Bronchial epithelial cell (primary cell): ENCODE results near the gene KPNB1. TPM values are rescaled to one million over a fixed set of nuclear protein-coding genes. Genes with fewer than 3 reads are reported as not detected.

Source experiments
- DNase-seq: peaks from one replicate; pipeline ENCODE4 v3.0.0-alpha.2; 2010; ENCODE audit warnings: low read depth
- FAIRE-seq: peaks from 2 replicates; lab custom pipeline; 2011; peaks lifted over from hg19 to GRCh38; lab: Jason Lieb, UNC
- H3K27me3 ChIP-seq: 2 replicates; pipeline ENCODE4 v1.5.1; 2011; ENCODE audit warnings: low read length; ENCODE audit not compliant: control insufficient read depth, insufficient read depth
- H3K36me3 ChIP-seq: 2 replicates; pipeline ENCODE4 v1.5.1; 2011; ENCODE audit warnings: low read length; ENCODE audit not compliant: control insufficient read depth, insufficient read depth
- H3K4me3 ChIP-seq: 2 replicates; pipeline ENCODE4 v1.5.1; 2011; ENCODE audit warnings: mild to moderate bottlenecking, low read depth, low read length, control low read depth
- total RNA-seq: library from RNA; depleted of rRNA; stranded (reverse); fragments of >200 nt; gene quantifications from 2 replicates; pipeline ENCODE4 v1.2.1, GENCODE V29; 2014
- TF ChIP-seq, protein P1 (sequence below): IDR thresholded peaks from 2 replicates; pipeline ENCODE4 v1.5.1; 2011; ENCODE audit warnings: mild to moderate bottlenecking, moderate library complexity, low read length, control low read depth, inconsistent platforms; ENCODE audit not compliant: insufficient read depth, severe bottlenecking

The KPNB1 gene
- total RNA-seq, 1 donor from 2014 or later, result 279 TPM

DNA sequence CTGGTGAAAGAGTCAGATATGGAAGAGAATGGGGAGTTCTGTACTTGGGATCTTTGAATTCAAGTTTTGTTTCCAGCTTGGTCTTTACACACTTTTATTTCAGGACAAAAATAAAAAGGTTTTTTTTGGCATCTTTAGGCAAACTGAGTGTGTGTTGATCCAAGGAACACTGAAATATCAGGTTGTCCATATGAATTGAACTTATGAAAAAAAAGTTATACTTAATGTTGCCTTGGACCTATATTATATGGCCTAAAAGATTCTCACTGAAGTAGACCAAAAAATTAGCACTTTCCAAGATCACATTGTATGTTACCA lies 14.9 kb downstream of the KPNB1 start:
- Histone ChIP-seq H3K4me3 (no peak overlapping the region), H3K36me3 (peaks cover 33% of the 10 kb centered on the region), H3K27me3 (no peaks in the 10 kb centered on the region)
- TF ChIP-seq, protein P1, sequence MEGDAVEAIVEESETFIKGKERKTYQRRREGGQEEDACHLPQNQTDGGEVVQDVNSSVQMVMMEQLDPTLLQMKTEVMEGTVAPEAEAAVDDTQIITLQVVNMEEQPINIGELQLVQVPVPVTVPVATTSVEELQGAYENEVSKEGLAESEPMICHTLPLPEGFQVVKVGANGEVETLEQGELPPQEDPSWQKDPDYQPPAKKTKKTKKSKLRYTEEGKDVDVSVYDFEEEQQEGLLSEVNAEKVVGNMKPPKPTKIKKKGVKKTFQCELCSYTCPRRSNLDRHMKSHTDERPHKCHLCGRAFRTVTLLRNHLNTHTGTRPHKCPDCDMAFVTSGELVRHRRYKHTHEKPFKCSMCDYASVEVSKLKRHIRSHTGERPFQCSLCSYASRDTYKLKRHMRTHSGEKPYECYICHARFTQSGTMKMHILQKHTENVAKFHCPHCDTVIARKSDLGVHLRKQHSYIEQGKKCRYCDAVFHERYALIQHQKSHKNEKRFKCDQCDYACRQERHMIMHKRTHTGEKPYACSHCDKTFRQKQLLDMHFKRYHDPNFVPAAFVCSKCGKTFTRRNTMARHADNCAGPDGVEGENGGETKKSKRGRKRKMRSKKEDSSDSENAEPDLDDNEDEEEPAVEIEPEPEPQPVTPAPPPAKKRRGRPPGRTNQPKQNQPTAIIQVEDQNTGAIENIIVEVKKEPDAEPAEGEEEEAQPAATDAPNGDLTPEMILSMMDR, result no peak
- DNase-seq, result no peak
- FAIRE-seq, result no peak

DNA sequence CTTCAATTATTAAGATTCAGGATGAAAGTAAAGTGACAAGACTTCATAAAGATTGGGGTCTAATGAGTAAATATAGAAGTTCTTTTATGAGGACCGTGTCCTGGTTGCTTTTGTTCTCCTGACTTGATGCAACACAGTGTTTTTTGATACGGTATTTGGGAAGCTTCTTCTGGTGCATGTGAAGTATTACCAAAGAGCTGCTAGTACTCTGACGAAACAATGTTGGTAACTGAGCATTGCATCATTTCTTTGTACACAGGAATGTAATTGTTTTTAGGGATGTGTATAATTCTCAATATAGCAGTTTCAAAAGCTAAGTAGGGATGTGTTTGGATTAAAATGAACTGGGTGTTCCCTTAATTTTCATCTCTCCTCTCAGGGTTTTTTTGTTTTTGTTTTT lies 15.9 kb downstream of the KPNB1 start:
- TF ChIP-seq, protein P1, result no peak
- Histone ChIP-seq H3K27me3 (no peaks in the 10 kb centered on the region), H3K36me3 (peaks cover 30% of the 10 kb centered on the region), H3K4me3 (no peak overlapping the region)
- no peak for DNase-seq
- no peak for FAIRE-seq

DNA sequence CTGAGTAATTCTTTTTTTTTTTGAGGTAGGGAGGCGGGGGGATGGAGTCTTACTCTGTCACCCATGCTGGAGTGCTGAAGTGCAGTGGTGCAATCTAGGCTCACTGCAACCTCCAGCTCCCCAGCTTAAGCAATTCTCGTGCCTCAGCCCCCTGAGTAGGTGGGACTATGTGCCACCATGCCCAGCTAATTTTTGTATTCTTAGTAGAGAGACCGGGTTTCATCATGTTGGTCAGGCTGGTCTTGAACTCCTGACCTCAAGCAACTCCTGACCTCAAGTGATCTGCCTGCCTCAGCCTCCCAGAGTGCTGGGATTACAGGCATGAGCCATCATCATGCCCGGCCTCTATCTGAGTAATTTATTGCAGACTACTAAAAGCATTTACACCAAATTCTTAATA lies 19.4 kb downstream of the KPNB1 start:
- no peak for DNase-seq
- peaks cover 31% of the 10 kb centered on the region for H3K36me3 ChIP-seq
- H3K4me3 ChIP-seq, result no peak overlapping the region
- H3K27me3 ChIP-seq, result no peaks in the 10 kb centered on the region
- TF ChIP-seq, protein P1, result no peak
- FAIRE-seq, result no peak

DNA sequence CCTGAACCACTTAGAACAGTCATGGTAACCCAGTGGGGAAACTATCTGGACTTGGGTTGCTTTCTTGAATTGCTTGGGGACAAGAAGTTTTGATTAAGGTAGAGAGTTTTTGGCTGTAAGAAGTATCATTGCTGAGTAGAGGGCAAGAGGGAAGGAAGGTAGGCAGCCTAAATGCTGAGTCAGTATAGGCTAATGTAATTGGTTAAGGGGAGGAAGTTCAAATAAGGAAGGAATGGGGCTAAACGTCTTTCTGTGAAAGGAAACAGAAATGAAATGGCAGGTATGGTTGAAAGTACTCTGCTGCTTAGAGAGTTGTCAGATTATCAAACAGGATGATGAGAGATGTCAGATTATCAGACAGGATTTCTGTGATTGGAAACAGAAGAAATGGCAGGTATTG lies 20.3 kb downstream of the KPNB1 start:
- Histone ChIP-seq H3K4me3 (no peak overlapping the region), H3K27me3 (no peaks in the 10 kb centered on the region), H3K36me3 (peaks cover 27% of the 10 kb centered on the region)
- DNase-seq, result no peak
- no peak for FAIRE-seq
- TF ChIP-seq, protein P1, result no peak

DNA sequence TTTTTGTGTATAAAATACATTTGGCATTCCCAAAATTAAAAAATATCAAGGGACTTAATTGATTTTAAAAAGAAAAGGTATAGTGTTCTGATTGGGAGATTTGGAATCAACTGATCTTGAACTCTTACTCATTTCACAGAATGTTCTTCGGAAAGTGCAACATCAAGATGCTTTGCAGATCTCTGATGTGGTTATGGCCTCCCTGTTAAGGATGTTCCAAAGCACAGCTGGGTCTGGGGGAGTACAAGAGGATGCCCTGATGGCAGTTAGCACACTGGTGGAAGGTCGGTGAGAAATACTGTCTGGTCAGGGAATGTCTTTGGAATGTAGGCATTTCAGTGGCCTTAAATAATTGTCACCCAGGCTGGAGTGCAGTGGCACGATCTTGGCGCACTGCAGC lies 24.8 kb downstream of the KPNB1 start:
- no peaks in the 10 kb centered on the region for H3K27me3 ChIP-seq
- FAIRE-seq, result no peak
- DNase-seq, result no peak
- peaks cover 31% of the 10 kb centered on the region for H3K36me3 ChIP-seq
- H3K4me3 ChIP-seq, result no peak overlapping the region
- TF ChIP-seq, protein P1, result no peak

DNA sequence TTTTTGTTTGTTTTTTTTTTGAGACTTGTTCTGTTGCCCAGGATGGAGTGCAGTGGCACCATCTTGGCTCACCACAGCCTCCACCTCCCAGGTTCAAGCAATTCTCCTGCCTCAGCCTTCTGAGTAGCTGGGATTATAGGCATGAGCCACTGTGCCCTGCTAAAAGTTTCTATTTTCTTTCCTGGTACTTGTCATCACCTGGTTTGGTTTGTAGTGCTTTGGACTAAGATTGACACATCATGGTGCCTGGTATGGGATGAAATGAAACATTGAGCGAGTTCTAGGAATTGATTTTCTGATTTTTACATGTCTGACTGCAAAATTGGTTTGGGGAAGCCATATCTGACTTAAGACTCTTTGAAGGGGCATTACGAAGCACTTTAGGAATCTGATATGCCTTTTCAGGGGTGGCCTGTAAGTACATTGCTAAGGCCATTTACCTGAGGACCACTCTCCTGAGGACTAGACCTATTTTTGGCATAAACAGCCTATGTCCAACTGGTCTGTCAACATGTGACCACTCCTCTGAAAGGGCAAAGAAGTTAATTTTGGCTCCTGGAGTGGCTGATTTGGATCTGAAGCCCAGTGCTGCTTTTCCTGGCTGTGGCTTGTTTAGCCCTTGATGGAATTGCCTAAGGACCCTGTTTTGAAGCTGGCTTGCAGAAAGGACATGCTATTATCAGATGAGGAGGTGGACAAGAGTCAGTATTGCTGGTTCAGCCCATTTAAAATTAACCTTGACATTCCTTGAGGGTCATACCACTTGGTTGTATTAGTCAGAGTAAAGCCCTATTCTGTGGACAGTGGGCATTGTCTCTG lies 25.9 kb downstream of the KPNB1 start:
- DNase-seq, result no peak
- no peak for FAIRE-seq
- TF ChIP-seq, protein P1, result no peak
- no peaks in the 10 kb centered on the region for H3K27me3 ChIP-seq
- no peak overlapping the region for H3K4me3 ChIP-seq
- H3K36me3 ChIP-seq, result peaks cover 31% of the 10 kb centered on the region
